Measurements from ENCODE around the gene TNFSF15.
"Not testable (repeated sequence)": the region's sequence is repeated elsewhere in the genome, so short reads cannot be mapped to it uniquely, and the experiment has no call there.

TNFSF15 gene

GRCh38 chr9:114745879-114746550, 59.8 kb downstream of the TNFSF15 start:
- DNase-seq = no peak

- DNase-seq = peak; percentile 60
Observed at GRCh38 chr9:114745108-114745848, 60.6 kb downstream of the TNFSF15 start.

GRCh38 chr9:114743446-114743845, 62.4 kb downstream of the TNFSF15 start:
- DNase-seq = no peak

GRCh38 chr9:114742947-114743346, 62.9 kb downstream of the TNFSF15 start:
- DNase-seq = no peak

GRCh38 chr9:114741521-114741920, 64.3 kb downstream of the TNFSF15 start:
- not testable (repeated sequence) for DNase-seq

GRCh38 chr9:114738581-114739316, 67.1 kb downstream of the TNFSF15 start:
- DNase-seq = peak; percentile 91

- no peak for DNase-seq
Observed at GRCh38 chr9:114737847-114738246, 68.0 kb downstream of the TNFSF15 start.

GRCh38 chr9:114737118-114737517, 68.7 kb downstream of the TNFSF15 start:
- no peak for DNase-seq

- DNase-seq = no peak
Observed at GRCh38 chr9:114735704-114736103, 70.1 kb downstream of the TNFSF15 start.

GRCh38 chr9:114735139-114735538, 70.7 kb downstream of the TNFSF15 start:
- DNase-seq = not testable (repeated sequence)

Measured in MV-4-11 (cell line).